Measurements from ENCODE around the gene PDE4A. TPM values are rescaled to one million over a fixed set of nuclear protein-coding genes. Genes with fewer than 3 reads are reported as not detected.

Gene PDE4A
- total and polyA plus RNA-seq, 2 donors (not counting 3 experiments of a cell fraction or from before 2014, with no cell fraction given) = 3.8 to 10.0 TPM

DNA sequence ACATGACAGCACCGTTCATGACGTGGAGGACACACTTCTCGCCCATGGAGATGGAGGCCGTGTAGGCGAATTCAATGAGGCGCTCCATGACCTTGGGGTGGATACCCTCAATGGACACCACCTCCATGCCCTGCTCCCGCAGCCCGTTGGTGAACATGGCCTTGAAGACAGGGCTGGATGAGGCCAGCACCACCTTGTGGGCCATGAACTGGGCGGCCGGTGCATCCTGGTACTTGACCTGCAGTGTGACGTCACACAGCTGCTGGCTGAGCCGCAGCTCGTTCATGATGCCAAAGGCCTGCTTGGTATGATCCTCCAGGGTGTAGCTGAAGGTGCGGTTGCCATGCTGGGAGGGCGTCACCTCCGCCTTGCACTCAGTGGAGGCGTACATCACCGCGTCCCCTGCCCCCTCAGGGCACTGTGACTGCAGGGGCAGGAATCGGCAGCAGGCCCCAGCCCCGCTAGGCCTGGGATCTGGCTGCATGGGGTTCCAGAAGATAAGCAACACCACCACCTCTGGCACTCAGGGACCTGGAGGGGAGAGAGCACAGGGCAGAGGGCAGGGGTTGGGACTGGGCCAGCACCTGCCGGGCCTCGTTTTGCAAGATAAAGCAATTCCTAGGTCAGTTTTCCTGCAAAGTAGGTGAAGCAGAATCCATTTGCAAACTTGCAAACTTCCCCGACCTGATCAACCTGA, 79.4 kb downstream of the PDE4A start:
- Histone ChIP-seq H3K4me2 (ENCODE audit: insufficient read depth, low read length) (no peak overlapping the region), H3K27me3 (ENCODE audit: control insufficient read depth in 2 of 2, insufficient read depth in 2 of 2, low read length in 2 of 2) (no peaks in the 10 kb centered on the region), H3K9ac (replicated peaks; ENCODE audit: extremely low read depth, insufficient read depth, low read length) (no peak overlapping the region), H3K9me3 (replicated peaks; ENCODE audit: control insufficient read depth, insufficient read depth, low read length) (no peaks in the 10 kb centered on the region), H3K9me1 (replicated peaks; ENCODE audit: control insufficient read depth, extremely low read depth, insufficient read depth, low read length) (no peaks in the 10 kb centered on the region), H3K4me3 (replicated peaks in 1 of 3; ENCODE audit: insufficient read depth in 1 of 3, low read depth in 1 of 3, low read length in 3 of 3) (no peak overlapping the region), H4K20me1 (replicated peaks; ENCODE audit: control insufficient read depth, extremely low read depth, insufficient read depth, low read length) (no peaks in the 10 kb centered on the region), H2AFZ (ENCODE audit: low read depth, low read length) (no peak overlapping the region), H3K79me2 (ENCODE audit: control insufficient read depth, insufficient read depth, low read length) (peaks cover 48% of the 10 kb centered on the region), H3K4me1 (ENCODE audit: control insufficient read depth, extremely low read depth, insufficient read depth, low read length) (peaks cover 7% of the 10 kb centered on the region), H3K27ac (ENCODE audit: insufficient read depth, low read depth, low read length) (no peak overlapping the region), H3K36me3 (ENCODE audit: control insufficient read depth in 2 of 2, extremely low read depth in 1 of 2, insufficient read depth in 2 of 2, low read length in 2 of 2) (peaks cover 10% of the 10 kb centered on the region in 2 experiments)
- dilution Hi-C loops (cut with MboI; ENCODE audit: extremely low pct_ligation_motif_present, low sequenced_read_pairs) (no loop called here), intact Hi-C loops (cut with micrococcal nuclease) (loop anchor here (5.0 to 10.0 kb wide), 2 partner anchors 153 to 595 kb away; partner anchors contain the start of gene ILF3)
- DNase-seq (ENCODE audit: low read depth, low spot score) = no peak
- ChIA-PET CTCF (interaction anchor here (1.4 to 1.8 kb wide), 2 partner anchors 16 to 20 kb away, joined by 5 to 6 read pairs; no protein-coding TSS in a partner anchor), POLR2A (interaction anchor here (1.2 kb wide), 1 partner anchor 16 kb away, joined by 6 read pairs; no protein-coding TSS in a partner anchor)
- no TSS peak for BruUV-seq (replicated peaks)
- TF ChIP-seq MYC (IDR thresholded peaks at IDR 0.05; ENCODE audit: low read depth, low read length) = no peak
- no peak for TF ChIP-seq GATA2 (IDR thresholded peaks at IDR 0.05; ENCODE audit: insufficient read depth, insufficient read length, low read depth, low read length)
- TF ChIP-seq, protein P1, sequence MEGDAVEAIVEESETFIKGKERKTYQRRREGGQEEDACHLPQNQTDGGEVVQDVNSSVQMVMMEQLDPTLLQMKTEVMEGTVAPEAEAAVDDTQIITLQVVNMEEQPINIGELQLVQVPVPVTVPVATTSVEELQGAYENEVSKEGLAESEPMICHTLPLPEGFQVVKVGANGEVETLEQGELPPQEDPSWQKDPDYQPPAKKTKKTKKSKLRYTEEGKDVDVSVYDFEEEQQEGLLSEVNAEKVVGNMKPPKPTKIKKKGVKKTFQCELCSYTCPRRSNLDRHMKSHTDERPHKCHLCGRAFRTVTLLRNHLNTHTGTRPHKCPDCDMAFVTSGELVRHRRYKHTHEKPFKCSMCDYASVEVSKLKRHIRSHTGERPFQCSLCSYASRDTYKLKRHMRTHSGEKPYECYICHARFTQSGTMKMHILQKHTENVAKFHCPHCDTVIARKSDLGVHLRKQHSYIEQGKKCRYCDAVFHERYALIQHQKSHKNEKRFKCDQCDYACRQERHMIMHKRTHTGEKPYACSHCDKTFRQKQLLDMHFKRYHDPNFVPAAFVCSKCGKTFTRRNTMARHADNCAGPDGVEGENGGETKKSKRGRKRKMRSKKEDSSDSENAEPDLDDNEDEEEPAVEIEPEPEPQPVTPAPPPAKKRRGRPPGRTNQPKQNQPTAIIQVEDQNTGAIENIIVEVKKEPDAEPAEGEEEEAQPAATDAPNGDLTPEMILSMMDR (IDR thresholded peaks at IDR 0.05; ENCODE audit: extremely low read depth in 1 of 2, insufficient read depth in 1 of 2, low read depth in 1 of 2, low read length in 2 of 2) = no peak
- no peak for TF ChIP-seq POLR2AphosphoS5 (IDR thresholded peaks at IDR 0.05; ENCODE audit: insufficient read depth, low read depth, low read length)
- no peak for TF ChIP-seq JUN (IDR thresholded peaks at IDR 0.05; ENCODE audit: borderline replicate concordance, insufficient read depth, insufficient read length, low read depth)
- no peak for TF ChIP-seq POLR2A (IDR thresholded peaks at IDR 0.05; ENCODE audit: low read depth, low read length)
- no peak for TF ChIP-seq FOS (IDR thresholded peaks at IDR 0.05; ENCODE audit: borderline replicate concordance, insufficient read depth, low read length)
- TF ChIP-seq, protein P2, sequence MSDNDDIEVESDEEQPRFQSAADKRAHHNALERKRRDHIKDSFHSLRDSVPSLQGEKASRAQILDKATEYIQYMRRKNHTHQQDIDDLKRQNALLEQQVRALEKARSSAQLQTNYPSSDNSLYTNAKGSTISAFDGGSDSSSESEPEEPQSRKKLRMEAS (IDR thresholded peaks at IDR 0.05; ENCODE audit: insufficient read depth, insufficient read length) = no peak
- TF ChIP-seq EZH2 (IDR thresholded peaks at IDR 0.05; ENCODE audit: borderline replicate concordance, low read depth, low read length, severe bottlenecking) = no peak
- FAIRE-seq = no peak

Measured in endothelial cell of umbilical vein (primary cell).